NCI-H1092 (cell line): ENCODE measurements around the gene MARVELD3.
"Not testable (repeated sequence)": the region's sequence is repeated elsewhere in the genome, so short reads cannot be mapped to it uniquely, and the experiment has no call there.

Experiments
- DNase-seq: peaks from one replicate; lab custom pipeline; 2025; lab: John Stamatoyannopoulos, UW

MARVELD3 gene

DNA sequence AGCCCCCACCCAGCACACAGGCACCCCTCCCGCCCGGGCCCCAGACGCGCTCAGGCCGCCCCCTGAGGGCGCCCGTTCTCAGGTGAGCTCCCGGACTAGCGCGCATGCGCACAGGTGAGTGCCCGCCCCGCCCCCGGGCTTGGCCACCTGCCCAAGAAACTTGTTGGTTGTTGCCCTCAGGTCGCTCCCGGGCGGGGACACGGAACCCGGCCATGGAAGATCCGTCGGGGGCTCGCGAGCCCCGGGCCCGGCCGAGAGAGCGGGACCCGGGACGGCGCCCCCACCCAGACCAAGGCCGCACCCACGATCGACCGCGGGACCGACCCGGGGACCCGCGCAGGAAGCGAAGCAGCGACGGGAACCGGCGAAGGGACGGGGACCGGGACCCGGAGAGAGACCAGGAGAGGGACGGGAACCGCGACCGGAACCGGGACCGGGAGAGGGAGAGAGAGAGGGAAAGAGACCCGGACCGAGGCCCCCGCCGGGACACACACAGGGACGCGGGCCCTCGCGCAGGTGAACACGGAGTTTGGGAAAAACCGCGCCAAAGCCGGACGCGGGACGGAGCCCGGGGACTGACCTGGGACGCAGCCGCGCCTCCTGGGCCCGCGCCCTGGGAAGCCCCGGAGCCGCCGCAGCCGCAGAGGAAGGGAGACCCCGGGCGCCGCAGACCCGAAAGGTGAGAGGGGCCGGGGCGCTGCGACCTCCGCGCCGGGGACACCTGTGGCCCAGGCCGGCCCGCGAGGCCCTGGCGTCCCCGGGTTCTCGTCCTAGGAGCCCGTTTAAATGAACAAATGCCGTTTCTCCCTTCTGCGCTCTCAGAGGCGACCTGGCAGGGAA is at the start of gene MARVELD3:
TSS of gene MARVELD3 (plus strand) at position 167 of the 840 bp plus-strand sequence. CDS start at position 213, 46 bp downstream.
- DNase-seq: no peak

DNA sequence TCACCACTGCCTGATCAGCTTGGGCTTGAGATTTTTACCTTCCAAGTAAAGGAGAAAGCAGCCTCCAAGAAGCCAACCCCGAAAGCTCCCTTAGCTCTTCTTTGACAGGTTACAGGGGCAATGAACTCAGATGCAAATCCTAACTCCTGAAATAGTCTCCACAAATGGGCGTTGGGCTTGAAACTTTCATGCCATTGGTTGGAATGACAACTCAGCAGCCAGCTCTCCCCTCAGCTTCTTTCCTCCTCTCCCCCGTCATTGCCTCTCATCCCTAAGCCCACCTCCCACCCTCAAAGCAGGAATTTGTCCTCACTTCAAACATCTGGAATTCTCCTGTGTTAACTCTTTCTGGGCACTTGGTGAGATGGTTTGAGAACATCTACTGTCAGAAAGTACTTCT is 49.0 kb upstream of the MARVELD3 start, which contains the start of gene TAT:
TSS of gene TAT (minus strand) at position 122 of the 400 bp plus-strand sequence. CDS start 677 bp downstream, outside the sequence.
- no peak for DNase-seq

DNA sequence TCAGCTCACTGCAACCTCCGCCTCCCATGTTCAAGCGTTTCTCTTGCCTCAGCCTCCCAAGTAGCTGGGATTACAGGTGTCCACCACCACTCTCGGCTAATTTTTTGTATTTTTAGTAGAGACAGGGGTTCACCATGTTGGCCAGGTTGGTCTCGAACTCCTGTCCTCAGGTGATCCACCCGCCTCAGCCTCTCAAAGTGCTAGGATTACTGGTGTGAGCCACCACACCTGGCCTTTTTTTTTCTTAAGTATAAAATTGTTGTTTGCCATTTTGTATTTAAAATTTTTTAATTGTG is 43.5 kb upstream of the MARVELD3 start:
- not testable (repeated sequence) for DNase-seq

- no peak for DNase-seq
Measured at GRCh38 chr16:71584543-71585317, 41.3 kb upstream of the MARVELD3 start.

- no peak for DNase-seq
Measured at GRCh38 chr16:71585318-71585703, 40.7 kb upstream of the MARVELD3 start.

GRCh38 chr16:71589334-71589733 is 36.6 kb upstream of the MARVELD3 start:
- not testable (repeated sequence) for DNase-seq

- DNase-seq: not testable (repeated sequence)
Measured at GRCh38 chr16:71590071-71590470, 35.9 kb upstream of the MARVELD3 start.

DNA sequence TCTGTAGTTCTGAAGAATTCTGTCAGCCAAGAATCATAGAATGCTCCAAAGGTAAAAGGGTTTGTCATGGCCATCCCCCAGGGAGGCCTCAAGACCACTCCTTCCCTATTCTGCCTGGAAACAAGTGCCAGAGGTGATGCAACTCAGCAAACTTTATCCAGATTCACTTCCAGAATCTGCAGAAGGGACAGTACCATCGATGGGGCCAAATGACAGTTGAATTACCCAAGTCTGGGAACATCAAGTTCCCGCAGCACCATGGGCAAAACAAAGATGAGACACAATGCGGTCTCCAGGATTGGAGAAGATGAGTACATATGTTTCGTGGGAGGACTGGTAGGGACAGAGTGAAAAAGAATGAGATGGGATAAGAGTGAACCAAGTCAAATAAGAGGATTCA is 35.4 kb upstream of the MARVELD3 start:
- DNase-seq: no peak

DNA sequence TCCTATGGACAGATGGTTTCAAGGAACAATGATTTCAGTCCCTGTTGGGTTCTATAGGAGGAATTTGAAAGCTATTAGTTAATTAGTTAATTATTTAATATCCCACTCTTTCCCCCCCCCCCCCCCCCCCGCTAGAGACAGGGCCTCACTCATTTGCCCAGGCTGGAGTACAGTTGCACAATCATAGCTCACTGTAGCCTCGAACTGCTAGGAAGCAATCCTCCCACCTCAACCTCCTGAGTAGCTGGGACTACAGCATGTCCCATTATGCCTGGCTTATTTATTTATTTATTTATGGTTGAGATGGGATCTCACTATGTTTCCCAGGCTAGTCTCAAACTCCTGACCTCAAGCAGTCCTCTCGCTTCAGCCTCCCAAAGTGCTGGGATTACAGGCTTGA is 34.1 kb upstream of the MARVELD3 start:
- DNase-seq: no peak

GRCh38 chr16:71593048-71593999 is 32.7 kb upstream of the MARVELD3 start:
- no peak for DNase-seq

- DNase-seq: no peak
Measured at GRCh38 chr16:71594000-71594646, 31.9 kb upstream of the MARVELD3 start.

DNA sequence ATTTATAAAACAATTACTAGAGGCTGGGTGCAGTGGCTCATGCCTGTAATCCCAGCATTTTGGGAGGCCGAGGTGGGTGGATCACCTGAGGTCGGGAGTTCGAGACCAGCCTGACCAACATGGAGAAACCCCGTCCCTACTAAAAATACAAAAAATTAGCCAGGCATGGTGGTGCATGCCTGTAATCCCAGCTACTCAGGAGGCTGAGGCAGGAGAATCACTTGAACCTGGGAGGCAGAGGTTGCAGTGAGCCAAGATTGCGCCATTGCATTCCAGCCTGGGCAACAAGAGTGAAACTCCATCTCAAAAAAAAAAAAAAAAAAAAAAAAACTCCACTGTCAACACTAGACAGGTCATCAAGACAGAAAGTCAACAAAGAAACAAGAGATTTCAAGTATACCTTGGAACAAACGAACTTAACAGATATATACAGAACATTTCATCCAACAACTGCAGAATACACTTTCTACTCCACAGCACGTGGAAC is 30.6 kb upstream of the MARVELD3 start:
- not testable (repeated sequence) for DNase-seq

DNA sequence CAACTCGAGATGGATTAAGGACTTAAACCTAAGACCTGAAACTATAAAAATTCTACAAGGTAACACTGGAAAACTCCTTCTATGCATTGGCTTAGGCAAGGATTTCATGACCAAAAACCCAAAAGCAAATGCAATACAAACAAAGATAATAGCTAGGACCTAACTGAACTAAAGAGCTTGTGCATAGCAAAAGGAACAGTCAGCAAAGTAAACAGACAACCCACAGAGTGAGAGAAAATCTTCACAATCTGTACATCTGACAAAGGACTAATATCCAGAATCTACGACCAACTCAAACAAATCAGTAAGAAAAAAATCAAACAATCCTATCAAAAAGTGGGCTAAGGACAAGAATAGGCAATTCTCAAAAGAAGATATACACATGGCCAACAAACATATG is 27.6 kb upstream of the MARVELD3 start:
- not testable (repeated sequence) for DNase-seq

GRCh38 chr16:71600822-71601221 is 25.2 kb upstream of the MARVELD3 start:
- no peak for DNase-seq

DNA sequence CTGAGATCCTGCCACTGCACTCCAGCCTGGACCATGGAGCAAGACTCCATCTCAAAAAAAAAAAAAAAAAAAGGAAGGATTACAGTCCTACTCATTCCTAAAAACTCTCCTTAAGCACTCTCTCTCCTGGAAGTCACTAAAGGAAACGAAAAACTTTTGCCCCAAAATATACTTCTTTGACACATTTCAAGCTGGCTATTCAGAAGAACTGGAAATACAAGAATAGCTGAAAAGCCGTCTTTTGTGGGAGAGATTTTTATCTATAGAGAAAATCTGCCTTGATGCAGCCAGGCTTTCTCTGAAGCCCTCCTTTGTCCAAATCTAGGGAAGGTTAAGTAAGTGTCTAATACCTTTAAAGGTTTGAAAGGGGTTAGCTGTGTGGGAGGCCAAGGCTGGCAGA is 16.9 kb upstream of the MARVELD3 start:
- no peak for DNase-seq

GRCh38 chr16:71610447-71610846 is 15.5 kb upstream of the MARVELD3 start:
- DNase-seq: no peak

GRCh38 chr16:71610936-71611871 is 14.8 kb upstream of the MARVELD3 start:
- peak; percentile 55 for DNase-seq

DNA sequence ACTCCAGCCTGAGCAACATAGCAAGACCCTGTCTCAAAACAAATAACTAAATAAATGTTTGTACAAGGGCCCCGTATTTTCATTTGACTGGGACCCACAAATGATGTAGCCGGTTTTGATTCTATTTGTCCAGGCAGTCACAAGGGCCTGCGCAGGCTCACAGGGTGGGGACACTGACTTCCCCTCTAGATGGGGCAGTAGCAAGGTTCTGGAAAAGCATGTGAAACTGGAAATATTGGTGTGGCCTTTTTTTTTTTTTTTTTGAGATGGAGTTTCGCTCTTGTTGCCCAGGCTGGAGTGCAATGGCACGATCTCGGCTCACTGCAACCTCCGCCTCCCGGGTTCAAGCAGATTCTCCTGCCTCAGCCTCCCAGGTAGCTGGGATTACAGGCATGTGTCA is 11.0 kb upstream of the MARVELD3 start:
- DNase-seq: not testable (repeated sequence)

GRCh38 chr16:71618429-71618828 is 7.6 kb upstream of the MARVELD3 start:
- DNase-seq: no peak

DNA sequence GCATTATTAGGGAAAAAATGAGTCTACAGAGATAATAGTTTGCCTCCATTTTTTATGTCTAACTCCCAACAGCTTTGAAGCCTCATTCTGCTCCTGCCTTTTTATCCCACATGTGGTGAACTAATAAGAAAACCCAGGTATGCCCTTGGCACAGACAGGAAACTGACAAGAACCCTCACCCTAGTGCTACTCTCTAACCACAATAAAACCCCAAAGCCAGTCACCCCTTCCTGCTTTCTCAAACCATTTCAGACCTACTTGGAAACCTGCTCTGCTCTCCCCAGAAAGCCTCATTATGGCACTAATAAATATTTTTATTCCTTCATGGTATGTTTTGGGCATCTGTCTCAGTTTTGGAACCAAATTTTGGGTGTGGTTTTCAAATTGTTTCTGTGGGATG is 3.9 kb upstream of the MARVELD3 start:
- DNase-seq: no peak
